Mesothelial cell of epicardium (in vitro differentiated cells): ENCODE data around the gene ATG4A. TPM values are rescaled to one million over a fixed set of nuclear protein-coding genes. Genes with fewer than 3 reads are reported as not detected.

Source experiments
- DNase-seq, 2 experiments: peaks; one replicate each; pipeline ENCODE4 v3.0.0; 2021; ENCODE audit warnings: low spot score in 2 of 2; ENCODE audit not compliant: unreplicated experiment in 2 of 2
- H3K27ac Mint-ChIP-seq: 2 replicates; pipeline ENCODE4 v1.8.0; 2021; ENCODE audit warnings: mixed read lengths
- H3K27me3 Mint-ChIP-seq: 2 replicates; pipeline ENCODE4 v1.8.0; 2021; ENCODE audit warnings: low read depth, mixed read lengths
- H3K36me3 Mint-ChIP-seq: 2 replicates; pipeline ENCODE4 v1.8.0; 2021; ENCODE audit warnings: mixed read lengths
- H3K4me1 Mint-ChIP-seq: 2 replicates; pipeline ENCODE4 v1.8.0; 2021; ENCODE audit warnings: mixed read lengths
- H3K4me3 Mint-ChIP-seq: 2 replicates; pipeline ENCODE4 v1.8.0; 2021; ENCODE audit warnings: mild to moderate bottlenecking, moderate library complexity, mixed read lengths
- H3K9me3 Mint-ChIP-seq: 2 replicates; pipeline ENCODE4 v1.8.0; 2021; ENCODE audit warnings: mixed read lengths
- total RNA-seq: library from RNA; stranded (reverse); gene quantifications from 3 replicates; pipeline ENCODE4 v1.2.1, GENCODE V29; 2021
- TF ChIP-seq, protein P1 (sequence below): fragments of 200-600 bp; sonication (generic); IDR thresholded peaks from one replicate; pipeline ENCODE4 v1.5.0; 2021; ENCODE audit warnings: antibody characterized with exemption; ENCODE audit not compliant: unreplicated experiment

ATG4A gene
- total RNA-seq, 1 donor from 2014 or later = 7.9 TPM

DNA sequence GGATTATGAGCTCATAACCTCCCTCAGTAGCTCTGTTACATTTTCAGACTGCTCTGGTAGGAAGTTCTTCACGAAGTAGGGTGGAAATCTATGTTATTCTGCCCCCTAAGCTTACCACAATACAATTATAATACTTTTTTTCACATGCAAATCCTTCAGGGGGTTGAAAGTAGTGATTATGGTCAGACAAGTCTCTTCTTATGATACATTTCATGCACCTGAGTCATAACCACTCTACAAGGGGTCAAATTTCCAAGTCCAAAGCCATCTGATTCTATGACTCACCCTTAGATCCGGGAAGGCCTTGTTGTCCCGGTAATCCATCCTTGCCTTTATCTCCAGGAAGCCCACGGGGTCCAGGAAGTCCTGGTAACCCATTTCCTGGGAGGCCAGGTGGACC lies 95.2 kb downstream of the ATG4A start:
- no peaks in the 10 kb centered on the region for H3K27me3 Mint-ChIP-seq
- no peaks in the 10 kb centered on the region for H3K4me1 Mint-ChIP-seq
- no peak for DNase-seq
- no peak overlapping the region for H3K27ac Mint-ChIP-seq
- H3K9me3 Mint-ChIP-seq = no peaks in the 10 kb centered on the region
- no peak overlapping the region for H3K4me3 Mint-ChIP-seq
- peaks cover 31% of the 10 kb centered on the region for H3K36me3 Mint-ChIP-seq
- TF ChIP-seq, protein P1, sequence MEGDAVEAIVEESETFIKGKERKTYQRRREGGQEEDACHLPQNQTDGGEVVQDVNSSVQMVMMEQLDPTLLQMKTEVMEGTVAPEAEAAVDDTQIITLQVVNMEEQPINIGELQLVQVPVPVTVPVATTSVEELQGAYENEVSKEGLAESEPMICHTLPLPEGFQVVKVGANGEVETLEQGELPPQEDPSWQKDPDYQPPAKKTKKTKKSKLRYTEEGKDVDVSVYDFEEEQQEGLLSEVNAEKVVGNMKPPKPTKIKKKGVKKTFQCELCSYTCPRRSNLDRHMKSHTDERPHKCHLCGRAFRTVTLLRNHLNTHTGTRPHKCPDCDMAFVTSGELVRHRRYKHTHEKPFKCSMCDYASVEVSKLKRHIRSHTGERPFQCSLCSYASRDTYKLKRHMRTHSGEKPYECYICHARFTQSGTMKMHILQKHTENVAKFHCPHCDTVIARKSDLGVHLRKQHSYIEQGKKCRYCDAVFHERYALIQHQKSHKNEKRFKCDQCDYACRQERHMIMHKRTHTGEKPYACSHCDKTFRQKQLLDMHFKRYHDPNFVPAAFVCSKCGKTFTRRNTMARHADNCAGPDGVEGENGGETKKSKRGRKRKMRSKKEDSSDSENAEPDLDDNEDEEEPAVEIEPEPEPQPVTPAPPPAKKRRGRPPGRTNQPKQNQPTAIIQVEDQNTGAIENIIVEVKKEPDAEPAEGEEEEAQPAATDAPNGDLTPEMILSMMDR = no peak

GRCh38 chrX:108198420-108198819 lies 106.8 kb downstream of the ATG4A start:
- TF ChIP-seq, protein P1 = no peak
- no peak overlapping the region for H3K27ac Mint-ChIP-seq
- no peaks in the 10 kb centered on the region for H3K9me3 Mint-ChIP-seq
- peaks cover 12% of the 10 kb centered on the region for H3K4me1 Mint-ChIP-seq
- no peak overlapping the region for H3K4me3 Mint-ChIP-seq
- no peaks in the 10 kb centered on the region for H3K27me3 Mint-ChIP-seq
- peaks cover 17% of the 10 kb centered on the region for H3K36me3 Mint-ChIP-seq
- DNase-seq = no peak

- no peak for DNase-seq
- peaks cover 12% of the 10 kb centered on the region for H3K4me1 Mint-ChIP-seq
These were observed 107.5 kb downstream of the ATG4A start for GRCh38 chrX:108199041-108199440.

DNA sequence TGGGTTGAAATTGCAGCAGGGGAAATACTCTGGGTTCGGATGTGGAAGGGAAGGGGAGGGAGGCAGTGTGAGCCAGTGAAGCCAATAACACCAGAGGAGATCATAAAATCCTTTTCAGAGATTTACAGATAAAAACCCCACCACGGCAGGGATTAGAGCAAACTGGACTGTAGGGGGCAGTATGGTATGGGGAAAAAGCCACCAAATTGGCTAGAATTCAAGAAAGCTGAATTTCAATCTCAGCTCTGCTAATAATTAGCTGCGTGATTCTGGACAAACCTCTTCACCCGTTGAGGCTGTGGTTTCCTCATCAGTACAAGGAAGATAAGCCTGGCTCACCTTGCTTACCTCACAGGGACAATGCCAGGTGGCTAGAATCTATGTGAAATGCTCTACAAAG lies 108.1 kb downstream of the ATG4A start:
- no peaks in the 10 kb centered on the region for H3K9me3 Mint-ChIP-seq
- DNase-seq = no peak
- TF ChIP-seq, protein P1 = peak; percentile 65
- peak overlapping the region; percentile 1 for H3K27ac Mint-ChIP-seq
- H3K4me3 Mint-ChIP-seq = no peak overlapping the region
- H3K36me3 Mint-ChIP-seq = peaks cover 7% of the 10 kb centered on the region
- peaks cover 12% of the 10 kb centered on the region for H3K4me1 Mint-ChIP-seq
- no peaks in the 10 kb centered on the region for H3K27me3 Mint-ChIP-seq

More at GRCh38 chrX:108199041-108199440, 107.5 kb downstream of the ATG4A start:
- TF ChIP-seq, protein P1 = no peak
- H3K27ac Mint-ChIP-seq = no peak overlapping the region
- H3K4me3 Mint-ChIP-seq = no peak overlapping the region
- peaks cover 13% of the 10 kb centered on the region for H3K36me3 Mint-ChIP-seq
- no peaks in the 10 kb centered on the region for H3K27me3 Mint-ChIP-seq
- no peaks in the 10 kb centered on the region for H3K9me3 Mint-ChIP-seq

GRCh38 chrX:108203540-108203939 lies 112.0 kb downstream of the ATG4A start:
- TF ChIP-seq, protein P1 = no peak
- H3K9me3 Mint-ChIP-seq = no peaks in the 10 kb centered on the region
- H3K27ac Mint-ChIP-seq = no peak overlapping the region
- H3K4me1 Mint-ChIP-seq = peaks cover 12% of the 10 kb centered on the region
- DNase-seq = no peak
- H3K4me3 Mint-ChIP-seq = no peak overlapping the region
- H3K36me3 Mint-ChIP-seq = peaks cover 2% of the 10 kb centered on the region
- no peaks in the 10 kb centered on the region for H3K27me3 Mint-ChIP-seq

Other genes starting within 250 kb of the ATG4A start
- not detected in 3 replicates for gene TEX13B, start 109.4 kb upstream of the ATG4A start, total RNA-seq
- 0.23 to 0.54 TPM (median 0.24 TPM) in 3 replicates for gene VSIG1, start 46.7 kb upstream of the ATG4A start, total RNA-seq
- 62.9 to 63.8 TPM (median 63.5 TPM) in 3 replicates for gene PSMD10, start 236 bp upstream of the ATG4A start, total RNA-seq